K562 (cell line): ENCODE results near the gene ARHGEF33. TPM values are rescaled to one million over a fixed set of nuclear protein-coding genes. Genes with fewer than 3 reads are reported as not detected.
A peak's percentile ranks its signal among the peaks of the same experiment; 100 is the strongest.

ENCODE experiments used
- CBFA2T2 ChIP-seq: fragments of 450-650 bp; conservative IDR thresholded peaks from 2 replicates; pipeline ENCODE4 v1.6.1; 2017; ENCODE audit warnings: mild to moderate bottlenecking
- CGGBP1 ChIP-seq: fragments of 250-450 bp; sonication (Bioruptor Pico); IDR thresholded peaks from 2 replicates; pipeline ENCODE4 v1.9.0; 2021; ENCODE audit warnings: mild to moderate bottlenecking
- DPF2 ChIP-seq: fragments of 450-650 bp; IDR thresholded peaks from 2 replicates; pipeline ENCODE4 v1.6.1; 2016
- FOXA3 ChIP-seq, 2 experiments: fragments of 450-650 bp in 1 of 2; sonication (generic) in 1 of 2; formaldehyde crosslinking; IDR thresholded peaks in 1 of 2; conservative IDR thresholded peaks in 1 of 2; 2 replicates each; pipeline versions ENCODE4 v1.4.0 to v1.8.0; 2020 to 2022; ENCODE audit warnings: mild to moderate bottlenecking in 2 of 2, missing genetic modification reagents in 1 of 2
- FOXM1 ChIP-seq, 2 experiments: fragments of 450-650 bp in 1 of 2; sonication (generic) in 1 of 2; formaldehyde crosslinking in 1 of 2; IDR thresholded peaks; 2 replicates each; pipeline versions ENCODE4 v1.6.1 to v1.9.0; 2017 to 2022; ENCODE audit warnings: low read depth in 2 of 2, mild to moderate bottlenecking in 2 of 2, missing genetic modification reagents in 1 of 2, moderate library complexity in 1 of 2
- GABPB1 ChIP-seq: sonication (generic); formaldehyde crosslinking; IDR thresholded peaks from 2 replicates; pipeline ENCODE4 v1.8.0; 2022; ENCODE audit warnings: mild to moderate bottlenecking, missing genetic modification reagents
- GATA2 ChIP-seq: sonication (generic); formaldehyde crosslinking; IDR thresholded peaks from 2 replicates; pipeline ENCODE4 v1.4.0; 2020; ENCODE audit warnings: mild to moderate bottlenecking, missing genetic modification reagents
- JUN ChIP-seq, 2 experiments: sonication (generic) in 1 of 2; formaldehyde crosslinking in 1 of 2; IDR thresholded peaks; 2 replicates each; pipeline versions ENCODE4 v1.6.1 to v1.8.0; 2012 to 2022; ENCODE audit warnings: borderline replicate concordance in 2 of 2, mild to moderate bottlenecking in 2 of 2, improper control_type of control experiment in 1 of 2, low read depth in 1 of 2, low read length in 1 of 2, missing genetic modification reagents in 1 of 2
- L3MBTL2 ChIP-seq: fragments of 450-650 bp; IDR thresholded peaks from 2 replicates; pipeline ENCODE4 v1.6.1; 2016; ENCODE audit warnings: mild to moderate bottlenecking, moderate library complexity
- NBN ChIP-seq: fragments of 450-650 bp; IDR thresholded peaks from 2 replicates; pipeline ENCODE4 v1.6.1; 2016; ENCODE audit warnings: low read depth, mild to moderate bottlenecking
- NCOR1 ChIP-seq: fragments of 450-650 bp; IDR thresholded peaks from 2 replicates; pipeline ENCODE4 v1.6.1; 2016; ENCODE audit warnings: mild to moderate bottlenecking, moderate library complexity
- NFXL1 ChIP-seq: fragments of 450-650 bp; formaldehyde crosslinking; IDR thresholded peaks from 2 replicates; pipeline ENCODE4 v1.4.0; 2021; ENCODE audit warnings: mild to moderate bottlenecking
- NR2C1 ChIP-seq, 2 experiments: fragments of 450-650 bp; IDR thresholded peaks; 2 replicates each; pipeline ENCODE4 v1.6.1; 2017; ENCODE audit warnings: mild to moderate bottlenecking in 2 of 2, antibody characterized with exemption in 1 of 2, inconsistent platforms in 1 of 2, missing compliant biosample characterization in 1 of 2, missing genetic modification characterization in 1 of 2
- RCOR1 ChIP-seq, 2 experiments: IDR thresholded peaks; 2 replicates each; pipeline ENCODE4 v1.6.1; 2012; ENCODE audit warnings: low read depth in 2 of 2, low read length in 2 of 2, borderline replicate concordance in 1 of 2, improper control_type of control experiment in 1 of 2
- SMAD4 ChIP-seq: fragments of 250-450 bp; sonication (Bioruptor Pico); conservative IDR thresholded peaks from 2 replicates; pipeline ENCODE4 v1.8.0; 2021; ENCODE audit warnings: inconsistent platforms, mild to moderate bottlenecking, moderate library complexity
- SMARCA4 ChIP-seq: fragments of 450-650 bp; IDR thresholded peaks from 2 replicates; pipeline ENCODE4 v1.6.1; 2016
- TAL1 ChIP-seq: fragments of 450-650 bp; IDR thresholded peaks from 2 replicates; pipeline ENCODE4 v1.6.1; 2016; ENCODE audit warnings: mild to moderate bottlenecking
- TEAD4 ChIP-seq, 2 experiments: sonication (generic) in 1 of 2; formaldehyde crosslinking in 1 of 2; IDR thresholded peaks; 2 replicates each; pipeline versions ENCODE4 v1.6.1 to v1.8.0; 2012 to 2022; ENCODE audit warnings: borderline replicate concordance in 1 of 2, inconsistent platforms in 1 of 2, low read length in 1 of 2, mild to moderate bottlenecking in 1 of 2, missing genetic modification reagents in 1 of 2
- TRIM24 ChIP-seq, 2 experiments: fragments of 450-650 bp; IDR thresholded peaks; 2 replicates each; pipeline ENCODE4 v1.6.1; 2016
- ZBTB33 ChIP-seq: sonication (generic); formaldehyde crosslinking; IDR thresholded peaks from 2 replicates; pipeline ENCODE4 v1.8.1; 2023; ENCODE audit warnings: mild to moderate bottlenecking, missing genetic modification reagents
- ZBTB5 ChIP-seq: fragments of 450-650 bp; IDR thresholded peaks from 2 replicates; pipeline ENCODE4 v1.6.1; 2017; ENCODE audit warnings: antibody characterized with exemption
- ZNF354B ChIP-seq: fragments of 250-450 bp; sonication (Bioruptor Pico); IDR thresholded peaks from 2 replicates; pipeline ENCODE4 v1.4.0; 2020
- ZNF449 ChIP-seq: fragments of 250-450 bp; sonication (Bioruptor Pico); IDR thresholded peaks from 2 replicates; pipeline ENCODE4 v1.8.0; 2022; ENCODE audit warnings: moderate library complexity, mild to moderate bottlenecking, inconsistent platforms
- polyA plus RNA-seq, 8 experiments: library from polyadenylated mRNA; depleted of rRNA in 4 of 8; stranded (reverse) in 5 of 8; unstranded in 3 of 8; fragments of >200 nt; fragmentation: Nextera tagmentation in 2 of 8; fragmentation: Illumina TruSeq in 1 of 8; extraction: Ambion mirVana in 2 of 8; extraction: Trizol in 1 of 8; gene quantifications; 2 replicates each; pipeline versions ENCODE4 v1.2.1 to v1.2.3, GENCODE V29; 2011 to 2014; ENCODE audit warnings: inconsistent platforms in 1 of 8, missing spikeins in 1 of 8
- total RNA-seq, 7 experiments: library from RNA; depleted of rRNA in 6 of 7; stranded (reverse); fragments of >200 nt in 6 of 7; fragmentation: Illumina TruSeq in 2 of 7; extraction: Trizol in 2 of 7; gene quantifications; 2 replicates each; pipeline versions ENCODE4 v1.2.1 to v1.2.3, GENCODE V29; 2011 to 2021; ENCODE audit warnings: low replicate concordance in 1 of 7

Gene ARHGEF33
- total and polyA plus RNA-seq, 9 of the 15 experiments (the other 6 are each of a cell fraction or from before 2014, with no cell fraction given) = 0.01 to 0.08 (median 0.03) TPM; not detected in 5

GRCh38 chr2:38945911-38946310 is 56.2 kb downstream of the ARHGEF33 start (continued):
- TF ChIP-seq GABPB1 (CRISPR knock-in tag) (no peak), NFXL1 (CRISPR knock-in tag) (no peak), GATA2 (peak; percentile 91), FOXM1 (IDR thresholded peaks at IDR 0.05; ENCODE audit: low read depth) (0 out of 2 replicates have a peak, but pooled peaks have one; percentile 16), FOXM1 (CRISPR knock-in tag; IDR thresholded peaks at IDR 0.05; ENCODE audit: low read depth) (no peak), NBN (0 out of 2 replicates have a peak, but pooled peaks have one; percentile 14), ZNF449 (peak; percentile 42; the same call in 1 of the 2 replicates), JUN (IDR thresholded peaks at IDR 0.05; ENCODE audit: borderline replicate concordance, low read depth, low read length) (no peak), JUN (CRISPR knock-in tag; IDR thresholded peaks at IDR 0.05; ENCODE audit: borderline replicate concordance) (no peak), TRIM24 (IDR thresholded peaks at IDR 0.05) (peak in 1 of 2 experiments; percentile 30; a peak in 1 of 4 replicates), SMAD4 (CRISPR knock-in tag) (peak; percentile 76), NR2C1 (IDR thresholded peaks at IDR 0.05) (peak; percentile 64; the same call in 1 of the 2 replicates), NR2C1 (tag; IDR thresholded peaks at IDR 0.05) (peak; percentile 65; the same call in 1 of the 2 replicates), SMARCA4 (peak; percentile 46; the same call in 1 of the 2 replicates), FOXA3 (CRISPR knock-in tag; conservative IDR thresholded peaks at IDR 0.05 in 1 of 2, IDR thresholded peaks at IDR 0.05 in 1 of 2) (peak in 1 of 2 experiments; percentile 80; a peak in 2 of 4 replicates), CBFA2T2 (peak; percentile 77), RCOR1 (IDR thresholded peaks at IDR 0.05; ENCODE audit: borderline replicate concordance in 1 of 2, low read depth in 2 of 2, low read length in 2 of 2) (peak in 1 of 2 experiments; percentile 45; a peak in 1 of 4 replicates), ZBTB33 (CRISPR knock-in tag) (0 out of 2 replicates have a peak, but pooled peaks have one; percentile 14), CGGBP1 (CRISPR knock-in tag) (no peak), ZBTB5 (no peak), NCOR1 (peak; percentile 71), DPF2 (peak; percentile 28; the same call in 1 of the 2 replicates), ZNF354B (CRISPR knock-in tag) (no peak), TAL1 (peak; percentile 74), L3MBTL2 (0 out of 2 replicates have a peak, but pooled peaks have one; percentile 17), TEAD4 (IDR thresholded peaks at IDR 0.05; ENCODE audit: low read length) (peak; percentile 89), TEAD4 (CRISPR knock-in tag; IDR thresholded peaks at IDR 0.05; ENCODE audit: borderline replicate concordance) (no peak)
